SU-DHL-6 (cell line): ENCODE measurements around the gene LRCH1.

Experiments
- H2AFZ ChIP-seq: fragments of 200-600 bp; sonication (generic); 2 replicates; pipeline ENCODE4 v1.6.1; 2014; ENCODE audit warnings: low read depth, mild to moderate bottlenecking, moderate library complexity, mixed read lengths, antibody characterized with exemption, low read length; ENCODE audit not compliant: severe bottlenecking
- H3F3A ChIP-seq: fragments of 200-600 bp; shearing (Covaris generic); 2 replicates; pipeline ENCODE4 v1.6.0; 2016; ENCODE audit warnings: antibody characterized with exemption, mild to moderate bottlenecking; ENCODE audit not compliant: insufficient read depth
- H3K27ac ChIP-seq: fragments of 200-600 bp; sonication (generic); 2 replicates; pipeline ENCODE4 v1.5.1; 2016; ENCODE audit warnings: low read depth, mild to moderate bottlenecking, low read length, moderate library complexity, mixed read lengths
- H3K27me3 ChIP-seq: fragments of 200-600 bp; sonication (generic), shearing (Covaris generic); 2 replicates; pipeline ENCODE4 v1.6.0; 2014; ENCODE audit warnings: mild to moderate bottlenecking, low read length
- H3K36me3 ChIP-seq: fragments of 200-600 bp; sonication (generic); 2 replicates; pipeline ENCODE4 v1.6.1; 2014; ENCODE audit warnings: mild to moderate bottlenecking, low read length, mixed read lengths
- H3K4me2 ChIP-seq: fragments of 300-600, 200-600 bp; shearing (Covaris generic), sonication (generic); 2 replicates; pipeline ENCODE4 v1.6.0; 2014; ENCODE audit warnings: low read length, low read depth, mild to moderate bottlenecking; ENCODE audit not compliant: poor library complexity, severe bottlenecking
- H3K4me3 ChIP-seq: fragments of 200-600 bp; sonication (generic); 2 replicates; pipeline ENCODE4 v1.5.1; 2014; ENCODE audit warnings: antibody characterized with exemption, low read length, mild to moderate bottlenecking, mixed read lengths; ENCODE audit not compliant: insufficient read depth, poor library complexity, severe bottlenecking
- H3K79me2 ChIP-seq: fragments of 200-600 bp; sonication (generic); 2 replicates; pipeline ENCODE4 v1.6.1; 2014; ENCODE audit warnings: mild to moderate bottlenecking, low read length, moderate library complexity; ENCODE audit not compliant: insufficient read depth
- H3K9ac ChIP-seq: fragments of 200-600 bp; sonication (generic); 2 replicates; pipeline ENCODE4 v1.7.0; 2014; ENCODE audit warnings: mild to moderate bottlenecking, low read length
- H3K9me2 ChIP-seq: fragments of 200-600 bp; sonication (generic); replicated peaks from 2 replicates; pipeline ENCODE4 v1.6.1; 2014; ENCODE audit warnings: low read length; ENCODE audit not compliant: insufficient read depth
- H3K9me3 ChIP-seq: fragments of 200-600 bp; sonication (generic); 2 replicates; pipeline ENCODE4 v1.6.1; 2014; ENCODE audit warnings: low read length, mixed read lengths; ENCODE audit not compliant: insufficient read depth
- H4K20me1 ChIP-seq: fragments of 200-600 bp; sonication (generic); 2 replicates; pipeline ENCODE4 v1.6.1; 2014; ENCODE audit warnings: low read depth, mild to moderate bottlenecking, antibody characterized with exemption, low read length, moderate library complexity, mixed read lengths
- EZH2phosphoT487 ChIP-seq: fragments of 200-600 bp; sonication (generic), shearing (Covaris generic); conservative IDR thresholded peaks from 2 replicates; pipeline ENCODE4 v1.6.1; 2018; ENCODE audit warnings: mild to moderate bottlenecking, antibody characterized with exemption, low read length, moderate library complexity, mixed read lengths
- TF ChIP-seq, protein P1 (sequence below): fragments of 200-600 bp; sonication (generic); IDR thresholded peaks from one replicate; pipeline ENCODE4 v1.5.1; 2017; ENCODE audit warnings: antibody characterized with exemption, mild to moderate bottlenecking, low read length, moderate library complexity; ENCODE audit not compliant: insufficient read depth, poor library complexity, severe bottlenecking

LRCH1 gene

DNA sequence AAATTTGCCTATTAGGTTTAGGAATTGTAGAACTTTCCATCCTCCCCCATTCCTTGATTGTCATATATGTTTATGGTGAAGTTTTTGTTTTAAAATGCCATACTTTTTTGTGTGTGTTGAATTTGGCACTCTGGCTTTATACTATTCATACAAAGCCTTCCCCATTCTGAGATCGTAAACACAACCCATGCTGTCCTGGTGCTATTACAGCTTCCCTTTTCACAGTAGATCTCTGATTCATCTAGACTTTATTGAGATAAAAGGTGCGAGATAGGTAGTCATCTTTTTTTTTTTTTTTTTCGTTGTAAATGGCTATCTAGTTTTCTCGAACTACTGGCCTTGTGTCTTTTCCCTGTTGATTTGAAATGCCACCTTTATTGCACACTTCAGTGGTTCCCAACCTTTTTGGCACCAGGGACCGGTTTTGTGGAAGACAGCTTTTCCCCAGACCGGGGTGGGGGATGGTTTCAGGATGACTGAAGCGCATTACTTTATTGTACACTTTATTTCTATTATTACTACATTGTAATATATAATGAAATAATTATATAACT, 94.6 kb downstream of the LRCH1 start:
- Histone ChIP-seq H3K9ac (no peak overlapping the region), H3F3A (peaks cover 4% of the 10 kb centered on the region; the same call in 1 of the 2 replicates), H3K27me3 (no peaks in the 10 kb centered on the region), H3K79me2 (peaks cover 55% of the 10 kb centered on the region), H3K9me3 (no peaks in the 10 kb centered on the region), H3K36me3 (no peaks in the 10 kb centered on the region), H3K4me2 (no peak overlapping the region), H4K20me1 (peaks cover 33% of the 10 kb centered on the region; the same call in 1 of the 2 replicates), H3K27ac (no peak overlapping the region), H2AFZ (no peak overlapping the region), H3K4me3 (no peak overlapping the region), H3K9me2 (no peaks in the 10 kb centered on the region)
- TF ChIP-seq EZH2phosphoT487: no peak
- TF ChIP-seq, protein P1, sequence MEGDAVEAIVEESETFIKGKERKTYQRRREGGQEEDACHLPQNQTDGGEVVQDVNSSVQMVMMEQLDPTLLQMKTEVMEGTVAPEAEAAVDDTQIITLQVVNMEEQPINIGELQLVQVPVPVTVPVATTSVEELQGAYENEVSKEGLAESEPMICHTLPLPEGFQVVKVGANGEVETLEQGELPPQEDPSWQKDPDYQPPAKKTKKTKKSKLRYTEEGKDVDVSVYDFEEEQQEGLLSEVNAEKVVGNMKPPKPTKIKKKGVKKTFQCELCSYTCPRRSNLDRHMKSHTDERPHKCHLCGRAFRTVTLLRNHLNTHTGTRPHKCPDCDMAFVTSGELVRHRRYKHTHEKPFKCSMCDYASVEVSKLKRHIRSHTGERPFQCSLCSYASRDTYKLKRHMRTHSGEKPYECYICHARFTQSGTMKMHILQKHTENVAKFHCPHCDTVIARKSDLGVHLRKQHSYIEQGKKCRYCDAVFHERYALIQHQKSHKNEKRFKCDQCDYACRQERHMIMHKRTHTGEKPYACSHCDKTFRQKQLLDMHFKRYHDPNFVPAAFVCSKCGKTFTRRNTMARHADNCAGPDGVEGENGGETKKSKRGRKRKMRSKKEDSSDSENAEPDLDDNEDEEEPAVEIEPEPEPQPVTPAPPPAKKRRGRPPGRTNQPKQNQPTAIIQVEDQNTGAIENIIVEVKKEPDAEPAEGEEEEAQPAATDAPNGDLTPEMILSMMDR: no peak

DNA sequence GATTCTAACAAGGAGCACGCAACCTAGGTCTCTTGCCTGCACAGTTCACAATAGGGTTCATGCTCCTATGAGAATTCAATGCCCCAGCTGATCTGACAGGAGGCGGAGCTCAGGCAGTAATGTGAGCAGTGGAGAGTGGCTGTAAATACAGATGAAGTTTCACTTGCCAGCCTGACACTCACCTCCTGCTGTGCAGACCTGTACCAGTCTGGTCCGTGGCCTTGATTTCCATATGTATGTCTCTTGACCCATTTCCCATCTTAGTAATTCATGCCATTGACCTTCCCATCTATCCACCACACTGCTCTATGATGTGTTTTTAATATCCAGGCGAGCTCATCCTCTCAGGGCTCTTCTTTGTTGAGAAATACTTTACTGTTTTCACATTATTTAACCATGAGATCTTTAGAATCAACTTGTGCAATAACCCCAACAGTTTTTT, 95.2 kb downstream of the LRCH1 start:
- H3F3A ChIP-seq: peaks cover 4% of the 10 kb centered on the region; the same call in 1 of the 2 replicates

DNA sequence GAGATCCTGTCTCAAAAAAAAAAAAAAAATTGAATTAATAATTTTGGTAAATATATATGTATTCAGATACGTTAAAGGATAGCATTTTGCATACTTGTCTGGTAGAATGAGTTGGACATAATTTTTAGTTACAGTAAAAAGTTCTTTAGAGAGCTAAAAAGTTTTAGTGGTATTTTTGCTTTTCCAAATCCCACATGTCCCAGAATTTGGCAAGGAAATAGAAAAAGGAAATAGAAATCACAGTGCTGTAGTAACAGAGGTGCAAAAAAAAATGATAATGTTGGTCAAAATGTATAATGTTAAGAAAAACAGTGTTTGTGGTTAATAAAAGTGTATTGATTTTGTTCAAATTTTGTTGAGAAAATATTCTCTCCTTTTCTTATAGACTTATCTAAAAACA, 96.8 kb downstream of the LRCH1 start:
- Histone ChIP-seq H3K36me3 (no peaks in the 10 kb centered on the region), H4K20me1 (peaks cover 13% of the 10 kb centered on the region; the same call in 1 of the 2 replicates)
- TF ChIP-seq EZH2phosphoT487: no peak
- TF ChIP-seq, protein P1: no peak

More for the DNA sequence above, 95.2 kb downstream of the LRCH1 start:
- Histone ChIP-seq H3K9me2 (no peaks in the 10 kb centered on the region), H3K27ac (no peak overlapping the region), H3K4me3 (no peak overlapping the region), H4K20me1 (peaks cover 28% of the 10 kb centered on the region; the same call in 1 of the 2 replicates), H3K4me2 (no peak overlapping the region), H3K27me3 (no peaks in the 10 kb centered on the region), H2AFZ (no peak overlapping the region), H3K9me3 (no peaks in the 10 kb centered on the region), H3K9ac (no peak overlapping the region), H3K79me2 (peaks cover 49% of the 10 kb centered on the region), H3K36me3 (no peaks in the 10 kb centered on the region)
- TF ChIP-seq, protein P1: no peak
- TF ChIP-seq EZH2phosphoT487: no peak

More for the DNA sequence above, 96.8 kb downstream of the LRCH1 start:
- Histone ChIP-seq H3K9me2 (no peaks in the 10 kb centered on the region), H3K27me3 (no peaks in the 10 kb centered on the region), H3K27ac (no peak overlapping the region), H3K4me2 (no peak overlapping the region), H3F3A (peaks cover 4% of the 10 kb centered on the region; the same call in 1 of the 2 replicates), H3K79me2 (peaks cover 34% of the 10 kb centered on the region), H3K4me3 (no peak overlapping the region), H3K9ac (no peak overlapping the region), H2AFZ (no peak overlapping the region), H3K9me3 (no peaks in the 10 kb centered on the region)
